Activated T-helper 17 cell treated with anti-CD3 and anti-CD28 coated beads, Interleukin-2, amount 50 U/mL, for 72 hours (primary cell): ENCODE data around the gene FUOM. TPM values are rescaled to one million over a fixed set of nuclear protein-coding genes. Genes with fewer than 3 reads are reported as not detected.

Experiments used
- ATAC-seq: fragments of 150-1000 bp; cut with Tn5 transposase; replicated peaks from 2 replicates; pipeline ENCODE4 v1.10.0; 2021; ENCODE audit warnings: mild to moderate bottlenecking, moderate library complexity
- H3K27ac Mint-ChIP-seq: one replicate; pipeline ENCODE4 v1.8.0; 2022; ENCODE audit warnings: mixed read lengths
- H3K27me3 Mint-ChIP-seq: one replicate; pipeline ENCODE4 v1.8.0; 2022; ENCODE audit warnings: mixed read lengths
- H3K36me3 Mint-ChIP-seq: one replicate; pipeline ENCODE4 v1.8.0; 2022; ENCODE audit warnings: low read depth, mild to moderate bottlenecking, mixed read lengths
- H3K4me1 Mint-ChIP-seq: one replicate; pipeline ENCODE4 v1.8.0; 2022; ENCODE audit warnings: mixed read lengths
- H3K4me3 Mint-ChIP-seq: one replicate; pipeline ENCODE4 v1.8.0; 2022; ENCODE audit warnings: mild to moderate bottlenecking, mixed read lengths
- H3K9me3 Mint-ChIP-seq: one replicate; pipeline ENCODE4 v1.8.0; 2022; ENCODE audit warnings: mixed read lengths
- total RNA-seq, 2 donors: library from RNA; stranded (reverse); gene quantifications; one replicate each; pipeline ENCODE4 v1.2.3, GENCODE V29; 2022

Gene FUOM
- total RNA-seq, 2 donors from 2014 or later, result 13.8 to 21.9 TPM

GRCh38 chr10:133341983-133342382 is 15.8 kb downstream of the FUOM start:
- no peak for ATAC-seq
- H3K9me3 Mint-ChIP-seq, result no peaks in the 10 kb centered on the region
- no peak overlapping the region for H3K4me3 Mint-ChIP-seq
- no peaks in the 10 kb centered on the region for H3K36me3 Mint-ChIP-seq
- no peaks in the 10 kb centered on the region for H3K4me1 Mint-ChIP-seq
- no peak overlapping the region for H3K27ac Mint-ChIP-seq
- H3K27me3 Mint-ChIP-seq, result peaks cover 17% of the 10 kb centered on the region

- Mint-ChIP-seq H3K36me3 (no peaks in the 10 kb centered on the region), H3K4me3 (no peak overlapping the region), H3K27me3 (peaks cover 8% of the 10 kb centered on the region), H3K9me3 (no peaks in the 10 kb centered on the region), H3K4me1 (no peaks in the 10 kb centered on the region), H3K27ac (no peak overlapping the region)
- no peak for ATAC-seq
Observed at GRCh38 chr10:133339708-133340380, 18.0 kb downstream of the FUOM start.

- Mint-ChIP-seq H3K36me3 (no peaks in the 10 kb centered on the region), H3K9me3 (no peaks in the 10 kb centered on the region), H3K27me3 (peaks cover 3% of the 10 kb centered on the region), H3K27ac (no peak overlapping the region), H3K4me1 (no peaks in the 10 kb centered on the region), H3K4me3 (no peak overlapping the region)
- ATAC-seq, result no peak
Observed at GRCh38 chr10:133338080-133339071, 19.4 kb downstream of the FUOM start.

- no peaks in the 10 kb centered on the region for H3K4me1 Mint-ChIP-seq
Observed at GRCh38 chr10:133337370-133337725, 20.5 kb downstream of the FUOM start.

GRCh38 chr10:133336577-133337369 is 21.0 kb downstream of the FUOM start, which contains the start of gene CALY:
Gene CALY (minus strand): TSS chr10:133336896. CDS start chr10:133328989, 7,907 bp downstream.
- Mint-ChIP-seq H3K9me3 (no peaks in the 10 kb centered on the region), H3K27ac (no peak within 1 kb of the TSS), H3K4me1 (no peaks in the 10 kb centered on the region), H3K36me3 (no peaks in the 10 kb centered on the region), H3K4me3 (peak within 1 kb of the TSS; percentile 67), H3K27me3 (no peaks in the 10 kb centered on the region)
- peak; percentile 46 for ATAC-seq

More at GRCh38 chr10:133337370-133337725, 20.5 kb downstream of the FUOM start:
- H3K9me3 Mint-ChIP-seq, result no peaks in the 10 kb centered on the region
- peaks cover 3% of the 10 kb centered on the region for H3K27me3 Mint-ChIP-seq
- no peak overlapping the region for H3K27ac Mint-ChIP-seq
- no peak for ATAC-seq
- H3K36me3 Mint-ChIP-seq, result no peaks in the 10 kb centered on the region
- H3K4me3 Mint-ChIP-seq, result no peak overlapping the region

- Mint-ChIP-seq H3K27ac (no peak overlapping the region), H3K9me3 (no peaks in the 10 kb centered on the region), H3K36me3 (no peaks in the 10 kb centered on the region), H3K4me3 (no peak overlapping the region), H3K27me3 (no peaks in the 10 kb centered on the region), H3K4me1 (no peaks in the 10 kb centered on the region)
- peak; percentile 9 for ATAC-seq
Observed at GRCh38 chr10:133336118-133336576, 21.7 kb downstream of the FUOM start.

- no peaks in the 10 kb centered on the region for H3K9me3 Mint-ChIP-seq
Observed at GRCh38 chr10:133335246-133336117, 22.3 kb downstream of the FUOM start.

GRCh38 chr10:133334503-133335245 is 23.1 kb downstream of the FUOM start:
- H3K4me3 Mint-ChIP-seq, result peak overlapping the region; percentile 67
- H3K9me3 Mint-ChIP-seq, result no peaks in the 10 kb centered on the region
- H3K36me3 Mint-ChIP-seq, result no peaks in the 10 kb centered on the region
- H3K4me1 Mint-ChIP-seq, result no peaks in the 10 kb centered on the region
- no peaks in the 10 kb centered on the region for H3K27me3 Mint-ChIP-seq
- peak; percentile 46 for ATAC-seq
- H3K27ac Mint-ChIP-seq, result no peak overlapping the region

More at GRCh38 chr10:133335246-133336117, 22.3 kb downstream of the FUOM start:
- Mint-ChIP-seq H3K27ac (no peak overlapping the region), H3K36me3 (no peaks in the 10 kb centered on the region), H3K4me1 (no peaks in the 10 kb centered on the region), H3K4me3 (peak overlapping the region; percentile 67), H3K27me3 (no peaks in the 10 kb centered on the region)
- peak; percentile 36 for ATAC-seq

- Mint-ChIP-seq H3K27ac (no peak overlapping the region), H3K9me3 (no peaks in the 10 kb centered on the region), H3K27me3 (peaks cover 4% of the 10 kb centered on the region), H3K4me3 (no peak overlapping the region), H3K36me3 (no peaks in the 10 kb centered on the region), H3K4me1 (no peaks in the 10 kb centered on the region)
- ATAC-seq, result no peak
Observed at GRCh38 chr10:133332936-133333699, 24.7 kb downstream of the FUOM start.

- no peak overlapping the region for H3K27ac Mint-ChIP-seq
- H3K4me1 Mint-ChIP-seq, result no peaks in the 10 kb centered on the region
- no peaks in the 10 kb centered on the region for H3K36me3 Mint-ChIP-seq
- peak; percentile 95 for ATAC-seq
- peaks cover 8% of the 10 kb centered on the region for H3K27me3 Mint-ChIP-seq
- no peaks in the 10 kb centered on the region for H3K9me3 Mint-ChIP-seq
- peak overlapping the region; percentile 53 for H3K4me3 Mint-ChIP-seq
Observed at GRCh38 chr10:133329491-133330202, 28.2 kb downstream of the FUOM start.

- Mint-ChIP-seq H3K4me1 (no peaks in the 10 kb centered on the region), H3K27me3 (peaks cover 8% of the 10 kb centered on the region), H3K9me3 (no peaks in the 10 kb centered on the region), H3K4me3 (no peak overlapping the region), H3K36me3 (no peaks in the 10 kb centered on the region), H3K27ac (no peak overlapping the region)
- no peak for ATAC-seq
Observed at GRCh38 chr10:133328358-133329343, 29.2 kb downstream of the FUOM start.
